ENCODE data around the gene TENM3. TPM values are rescaled to one million over a fixed set of nuclear protein-coding genes. Genes with fewer than 3 reads are reported as not detected.

The TENM3 gene
- total and polyA plus RNA-seq, 2 of the 8 experiments (the other 6 are each of a cell fraction or from before 2014, with no cell fraction given) = 36.9 to 69.3 TPM

DNA sequence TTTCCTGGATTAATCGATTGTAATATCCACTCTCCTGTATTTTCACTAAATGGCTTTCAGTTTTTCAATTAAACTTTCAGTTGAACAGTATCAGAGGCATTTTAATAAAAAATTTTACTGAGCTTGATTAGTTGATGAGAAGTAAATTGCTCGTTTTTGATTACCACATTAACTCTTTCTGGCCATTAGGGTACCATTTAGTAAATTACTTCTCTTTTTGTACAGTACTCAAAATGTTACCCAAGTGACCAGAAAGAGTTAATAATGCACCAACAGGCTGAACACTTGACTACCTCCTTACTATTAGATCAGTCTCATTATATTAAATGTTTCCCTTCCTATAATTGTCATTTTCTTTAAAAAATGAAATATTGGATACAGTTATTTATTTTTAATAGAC is 289.2 kb downstream of the TENM3 start:
- Histone ChIP-seq H2AFZ (ENCODE audit: low read length) (no peak overlapping the region), H3K9ac (replicated peaks in 1 of 4; ENCODE audit: extremely low read depth in 1 of 4, low read depth in 3 of 4, low read length in 3 of 4) (no peak overlapping the region), H4K5ac (ENCODE audit: insufficient read length, low read depth, low read length) (no peak overlapping the region), H3K23ac (ENCODE audit: insufficient read length) (no peak overlapping the region), H3K79me2 (ENCODE audit: control insufficient read depth in 1 of 2, insufficient read depth in 2 of 2, low read length in 2 of 2) (peaks cover 0 to 53% of the 10 kb centered on the region in 2 experiments; a peak in 3 of 4 replicates), H3K4ac (replicated peaks; ENCODE audit: insufficient read length, low read depth, low read length) (no peak overlapping the region), H3K56ac (replicated peaks; ENCODE audit: insufficient read length, low read depth, low read length) (no peak overlapping the region), H2BK12ac (ENCODE audit: low read depth, low read length) (no peak overlapping the region), H4K91ac (replicated peaks; ENCODE audit: insufficient read length, low read length) (no peak overlapping the region), H3K27ac (ENCODE audit: low read depth, low read length) (no peak overlapping the region), H2BK120ac (replicated peaks; ENCODE audit: low read depth, low read length) (no peak overlapping the region), H3K4me3 (ENCODE audit: extremely low read depth in 1 of 4, insufficient read depth in 2 of 4, low read depth in 3 of 4, low read length in 4 of 4) (no peak overlapping the region), H2AK5ac (ENCODE audit: low read depth, low read length) (no peak overlapping the region), H3K18ac (ENCODE audit: extremely low read depth, low read length) (no peak overlapping the region), H3K14ac (ENCODE audit: insufficient read length) (no peak overlapping the region), H2BK15ac (ENCODE audit: low read length) (no peak overlapping the region), H3K27me3 (replicated peaks in 1 of 4; ENCODE audit: control insufficient read depth in 3 of 4, extremely low read depth in 1 of 4, insufficient read depth in 3 of 4, low read length in 3 of 4) (no peaks in the 10 kb centered on the region), H4K8ac (ENCODE audit: extremely low read depth, insufficient read depth, low read length) (no peak overlapping the region), H2BK20ac (ENCODE audit: low read length) (no peak overlapping the region), H3K36me3 (ENCODE audit: control insufficient read depth in 2 of 4, insufficient read depth in 4 of 4, low read length in 3 of 4) (no peaks in the 10 kb centered on the region), H3K4me2 (ENCODE audit: insufficient read depth in 1 of 2, low read depth in 2 of 2, low read length in 2 of 2) (no peak overlapping the region), H4K20me1 (replicated peaks in 1 of 2; ENCODE audit: control insufficient read depth in 1 of 2, insufficient read depth in 2 of 2, low read length in 2 of 2) (no peaks in the 10 kb centered on the region), H3K9me3 (ENCODE audit: insufficient read depth in 2 of 2, low read depth in 1 of 2, low read length in 1 of 2) (no peaks in the 10 kb centered on the region), H3K4me1 (replicated peaks in 1 of 4; ENCODE audit: control insufficient read depth in 3 of 4, insufficient read depth in 4 of 4, low read length in 3 of 4) (peaks cover 3 to 17% (median 9%) of the 10 kb centered on the region in 4 experiments; a peak in 6 of 7 replicates), H3K23me2 (ENCODE audit: low read depth, low read length) (no peaks in the 10 kb centered on the region), H3K79me1 (ENCODE audit: low read depth, low read length) (peaks cover 4% of the 10 kb centered on the region; the same call in 1 of the 2 replicates), H2BK5ac (ENCODE audit: low read depth, low read length) (no peak overlapping the region)
- no peak for DNase-seq (ENCODE audit: low read depth in 1 of 2, low spot score in 2 of 2)
- FAIRE-seq = no peak
- CTCF ChIA-PET (ENCODE audit: partially characterized antibody) = interaction anchor here (0.6 kb wide), 1 partner anchor 394 kb away, joined by 4 read pairs; no protein-coding TSS in a partner anchor
- 95% methylated on average over 2 of the region's 2 CpGs; no CpG with 5 or more reads in 1 of the 2 experiments for WGBS, 2 experiments (ENCODE audit: extremely low coverage in 1 of 2, insufficient coverage in 1 of 2, insufficient read length in 1 of 2, insufficient replicate concordance in 2 of 2, low coverage in 1 of 2, low lambda C conversion rate in 2 of 2, missing lambda C conversion rate in 1 of 2)
- POLR2A ChIA-PET (ENCODE audit: partially characterized antibody) = interaction anchor here (1.0 kb wide), 1 partner anchor 35 kb away, joined by 3 read pairs; no protein-coding TSS in a partner anchor
- TF ChIP-seq, protein P1, sequence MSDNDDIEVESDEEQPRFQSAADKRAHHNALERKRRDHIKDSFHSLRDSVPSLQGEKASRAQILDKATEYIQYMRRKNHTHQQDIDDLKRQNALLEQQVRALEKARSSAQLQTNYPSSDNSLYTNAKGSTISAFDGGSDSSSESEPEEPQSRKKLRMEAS (IDR thresholded peaks at IDR 0.05) = no peak
- TF ChIP-seq RNF2 (IDR thresholded peaks at IDR 0.05; ENCODE audit: borderline replicate concordance, low read depth, low read length, missing control alignments, poor library complexity, severe bottlenecking) = no peak
- TF ChIP-seq EZH2 (IDR thresholded peaks at IDR 0.05; ENCODE audit: low read depth, low read length, severe bottlenecking) = no peak
- no peak for TF ChIP-seq FOSL1 (IDR thresholded peaks at IDR 0.05; ENCODE audit: insufficient read depth, low read depth, low read length)
- TF ChIP-seq TAF7 (optimal IDR thresholded peaks at IDR 0.05; ENCODE audit: borderline replicate concordance, low read depth, low read length) = no peak
- TF ChIP-seq HDAC2 (IDR thresholded peaks at IDR 0.05; ENCODE audit: borderline replicate concordance in 1 of 2, low read depth in 2 of 2, low read length in 2 of 2) = no peak
- no peak for TF ChIP-seq CTBP2 (IDR thresholded peaks at IDR 0.05; ENCODE audit: borderline replicate concordance, insufficient read depth, insufficient read length, low read length)
- no peak for TF ChIP-seq NRF1 (IDR thresholded peaks at IDR 0.05; ENCODE audit: low read depth, low read length)
- no peak for TF ChIP-seq EP300 (IDR thresholded peaks at IDR 0.05; ENCODE audit: borderline replicate concordance in 1 of 2, low read depth in 2 of 2, low read length in 2 of 2)
- TF ChIP-seq TEAD4 (IDR thresholded peaks at IDR 0.05; ENCODE audit: low read depth, low read length) = no peak
- TF ChIP-seq RFX5 (IDR thresholded peaks at IDR 0.05; ENCODE audit: borderline replicate concordance, low read depth, low read length) = no peak
